H9 (cell line): ENCODE data around the gene CERS5. TPM values are rescaled to one million over a fixed set of nuclear protein-coding genes. Genes with fewer than 3 reads are reported as not detected.
A peak's percentile ranks its signal among the peaks of the same experiment; 100 is the strongest.

ENCODE experiments used
- DNase-seq: peaks from one replicate; pipeline ENCODE4 v3.0.0-alpha.2; 2017
- H2AFZ ChIP-seq: one replicate; pipeline ENCODE4 v1.6.1; 2013; ENCODE audit warnings: mild to moderate bottlenecking, low read length, control low read depth, moderate library complexity
- H2AK5ac ChIP-seq: 2 replicates; pipeline ENCODE4 v1.6.1; 2013; ENCODE audit warnings: low read length, control low read depth, mixed read lengths; ENCODE audit not compliant: insufficient read length
- H2BK120ac ChIP-seq: one replicate; pipeline ENCODE4 v1.6.1; 2013; ENCODE audit warnings: low read depth, mild to moderate bottlenecking, low read length, control low read depth, inconsistent platforms; ENCODE audit not compliant: poor library complexity, severe bottlenecking
- H2BK12ac ChIP-seq: 2 replicates; pipeline ENCODE4 v1.6.1; 2013; ENCODE audit warnings: low read length, control low read depth, mixed read lengths, low read depth; ENCODE audit not compliant: insufficient read length
- H2BK15ac ChIP-seq: 2 replicates; pipeline ENCODE4 v1.6.1; 2013; ENCODE audit warnings: low read depth, low read length, control low read depth
- H2BK20ac ChIP-seq: one replicate; pipeline ENCODE4 v1.6.1; 2013; ENCODE audit warnings: low read depth, mild to moderate bottlenecking, low read length, control low read depth, inconsistent platforms; ENCODE audit not compliant: poor library complexity, severe bottlenecking
- H2BK5ac ChIP-seq: 2 replicates; pipeline ENCODE4 v1.6.1; 2013; ENCODE audit warnings: low read length, control low read depth, mixed read lengths; ENCODE audit not compliant: insufficient read length
- H3K14ac ChIP-seq: 2 replicates; pipeline ENCODE4 v1.6.1; 2013; ENCODE audit warnings: low read length, control low read depth; ENCODE audit not compliant: insufficient read depth
- H3K18ac ChIP-seq: 2 replicates; pipeline ENCODE4 v1.6.1; 2013; ENCODE audit warnings: low read depth, mild to moderate bottlenecking, mixed read lengths, low read length, control low read depth; ENCODE audit not compliant: insufficient read length
- H3K23ac ChIP-seq: 2 replicates; pipeline ENCODE4 v1.6.1; 2013; ENCODE audit warnings: low read length, control low read depth, mixed read lengths, low read depth; ENCODE audit not compliant: insufficient read length
- H3K23me2 ChIP-seq: 2 replicates; pipeline ENCODE4 v1.6.1; 2013; ENCODE audit warnings: low read depth, mild to moderate bottlenecking, mixed read lengths, low read length, control low read depth; ENCODE audit not compliant: insufficient read length, poor library complexity, severe bottlenecking
- H3K27ac ChIP-seq: 2 replicates; pipeline ENCODE4 v1.5.1; 2013; ENCODE audit warnings: low read length, control low read depth, mixed read lengths, low read depth; ENCODE audit not compliant: insufficient read length
- H3K27me3 ChIP-seq: 2 replicates; pipeline ENCODE4 v1.6.1; 2013; ENCODE audit warnings: low read length, control low read depth, inconsistent platforms; ENCODE audit not compliant: insufficient read depth
- H3K4ac ChIP-seq: 2 replicates; pipeline ENCODE4 v1.6.1; 2013; ENCODE audit warnings: low read depth, mild to moderate bottlenecking, control low read depth, inconsistent platforms, low read length, moderate library complexity
- H3K4me1 ChIP-seq: 2 replicates; pipeline ENCODE4 v1.6.1; 2013; ENCODE audit warnings: low read length, control low read depth, inconsistent platforms; ENCODE audit not compliant: insufficient read depth
- H3K4me2 ChIP-seq: 2 replicates; pipeline ENCODE4 v1.6.1; 2013; ENCODE audit warnings: low read length, control low read depth, mixed read lengths; ENCODE audit not compliant: insufficient read length, insufficient read depth
- H3K56ac ChIP-seq: 2 replicates; pipeline ENCODE4 v1.6.1; 2013; ENCODE audit warnings: low read depth, mild to moderate bottlenecking, mixed read lengths, low read length, control low read depth; ENCODE audit not compliant: insufficient read length
- H3K79me1 ChIP-seq: 2 replicates; pipeline ENCODE4 v1.6.1; 2013; ENCODE audit warnings: low read depth, mild to moderate bottlenecking, moderate library complexity, low read length, control low read depth, inconsistent platforms; ENCODE audit not compliant: insufficient read depth, poor library complexity, severe bottlenecking
- H3K79me2 ChIP-seq: 2 replicates; pipeline ENCODE4 v1.6.1; 2013; ENCODE audit warnings: low read length, control low read depth, inconsistent platforms; ENCODE audit not compliant: insufficient read depth
- H3K9ac ChIP-seq: 2 replicates; pipeline ENCODE4 v1.6.1; 2013; ENCODE audit warnings: low read length, control low read depth, mixed read lengths; ENCODE audit not compliant: insufficient read length; ENCODE audit errors: extremely low read depth
- H3K9me3 ChIP-seq: one replicate; pipeline ENCODE4 v1.6.1; 2013; ENCODE audit warnings: low read depth, low read length, inconsistent platforms; ENCODE audit not compliant: control insufficient read depth
- H3T11ph ChIP-seq: one replicate; pipeline ENCODE4 v1.6.1; 2013; ENCODE audit warnings: mild to moderate bottlenecking, low read length, control low read depth, inconsistent platforms
- H4K20me1 ChIP-seq: one replicate; pipeline ENCODE4 v1.6.1; 2013; ENCODE audit not compliant: control insufficient read depth, insufficient read length, insufficient read depth
- H4K5ac ChIP-seq: 2 replicates; pipeline ENCODE4 v1.6.1; 2013; ENCODE audit warnings: low read depth, mild to moderate bottlenecking, mixed read lengths, low read length, control low read depth; ENCODE audit not compliant: insufficient read length
- H4K8ac ChIP-seq: replicated peaks from 2 replicates; pipeline ENCODE4 v1.6.1; 2013; ENCODE audit warnings: low read length, control low read depth, mixed read lengths, low read depth; ENCODE audit not compliant: insufficient read length
- H4K91ac ChIP-seq: 2 replicates; pipeline ENCODE4 v1.6.1; 2013; ENCODE audit warnings: low read depth, mild to moderate bottlenecking, moderate library complexity, mixed read lengths, low read length, control low read depth; ENCODE audit not compliant: insufficient read length
- H3K27ac Mint-ChIP-seq, 3 experiments: 2 replicates in 2 of 3; 3 replicates in 1 of 3; pipeline ENCODE4 v1.8.0; 2020 to 2021; ENCODE audit warnings: mixed read lengths in 3 of 3, mild to moderate bottlenecking in 1 of 3, moderate library complexity in 1 of 3
- H3K27me3 Mint-ChIP-seq: 2 replicates; pipeline ENCODE4 v1.8.0; 2021; ENCODE audit warnings: low read depth, mild to moderate bottlenecking, moderate library complexity, mixed read lengths
- H3K36me3 Mint-ChIP-seq, 3 experiments: 2 replicates in 2 of 3; 3 replicates in 1 of 3; pipeline ENCODE4 v1.8.0; 2020 to 2021; ENCODE audit warnings: low read depth in 3 of 3, mixed read lengths in 3 of 3; ENCODE audit not compliant: insufficient read depth in 1 of 3
- H3K4me1 Mint-ChIP-seq, 2 experiments: 2 replicates each; pipeline ENCODE4 v1.8.0; 2020; ENCODE audit warnings: mixed read lengths in 2 of 2
- H3K4me3 Mint-ChIP-seq, 2 experiments: 2 replicates in 1 of 2; 3 replicates in 1 of 2; pipeline ENCODE4 v1.8.0; 2020 to 2021; ENCODE audit warnings: mild to moderate bottlenecking in 2 of 2, mixed read lengths in 2 of 2, moderate library complexity in 1 of 2
- H3K9me3 Mint-ChIP-seq, 2 experiments: 2 replicates in 1 of 2; 3 replicates in 1 of 2; pipeline ENCODE4 v1.8.0; 2020; ENCODE audit warnings: mild to moderate bottlenecking in 2 of 2, mixed read lengths in 2 of 2, moderate library complexity in 1 of 2
- WGBS: extraction: QIAGEN DNeasy Blood & Tissue Kit; methylation state at CpG from one replicate; pipeline ENCODE4 v1.1.7; 2013; ENCODE audit warnings: missing lambda C conversion rate, low lambda C conversion rate, mixed read lengths; ENCODE audit not compliant: insufficient read length; ENCODE audit errors: extremely low coverage; 5-methylcytosine and 5-hydroxymethylcytosine counted together
- total RNA-seq: library from RNA; stranded (reverse); gene quantifications from 2 replicates; pipeline ENCODE4 v1.2.1, GENCODE V29; 2021
- TF ChIP-seq, protein P1 (sequence below): fragments of 200-600 bp; sonication (generic); conservative IDR thresholded peaks from 3 replicates; pipeline ENCODE4 v1.8.0; 2021; ENCODE audit warnings: antibody characterized with exemption, mild to moderate bottlenecking

Gene CERS5
- total RNA-seq, 1 experiment from 2014 or later = 68.8 TPM

DNA sequence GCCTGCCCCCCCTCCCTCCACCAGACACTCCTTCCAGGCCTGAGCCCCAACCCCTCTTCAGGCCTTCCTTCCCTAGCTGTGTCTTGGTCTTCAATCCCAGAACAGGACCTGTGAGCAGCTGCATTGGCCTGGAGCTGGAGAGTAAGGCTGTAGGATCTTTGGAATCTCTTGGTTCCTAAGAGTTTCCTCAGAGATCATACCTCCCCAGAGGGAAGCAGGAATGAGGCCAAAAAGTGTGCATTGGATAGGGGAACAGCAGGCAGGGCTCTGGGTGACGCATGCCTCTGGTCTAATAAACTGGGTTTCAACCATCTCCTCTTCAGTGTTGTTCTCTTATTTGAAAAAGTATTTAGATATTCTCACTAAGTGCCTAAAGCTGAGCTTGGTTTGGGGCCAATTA lies 83.9 kb downstream of the CERS5 start:
- Mint-ChIP-seq H3K27ac (peak overlapping the region in 2 of 3 experiments; percentile 24 to 71; a peak in 4 of 7 replicates), H3K27me3 (peaks cover 20% of the 10 kb centered on the region), H3K4me1 (peaks cover 11 to 23% of the 10 kb centered on the region in 2 experiments), H3K4me3 (peak overlapping the region; percentile 46 to 70), H3K36me3 (peaks cover 20 to 26% (median 22%) of the 10 kb centered on the region in 3 experiments), H3K9me3 (no peaks in the 10 kb centered on the region)
- no peak overlapping the region for H3K4me2 ChIP-seq
- H4K20me1 ChIP-seq = no peaks in the 10 kb centered on the region
- no peaks in the 10 kb centered on the region for H3K79me2 ChIP-seq
- H2BK12ac ChIP-seq = no peak overlapping the region
- H3K9me3 ChIP-seq = no peaks in the 10 kb centered on the region
- H3K4me1 ChIP-seq = no peaks in the 10 kb centered on the region
- H3K18ac ChIP-seq = no peak overlapping the region
- H3K27ac ChIP-seq = no peak overlapping the region
- no peak overlapping the region for H2BK15ac ChIP-seq
- TF ChIP-seq, protein P1, sequence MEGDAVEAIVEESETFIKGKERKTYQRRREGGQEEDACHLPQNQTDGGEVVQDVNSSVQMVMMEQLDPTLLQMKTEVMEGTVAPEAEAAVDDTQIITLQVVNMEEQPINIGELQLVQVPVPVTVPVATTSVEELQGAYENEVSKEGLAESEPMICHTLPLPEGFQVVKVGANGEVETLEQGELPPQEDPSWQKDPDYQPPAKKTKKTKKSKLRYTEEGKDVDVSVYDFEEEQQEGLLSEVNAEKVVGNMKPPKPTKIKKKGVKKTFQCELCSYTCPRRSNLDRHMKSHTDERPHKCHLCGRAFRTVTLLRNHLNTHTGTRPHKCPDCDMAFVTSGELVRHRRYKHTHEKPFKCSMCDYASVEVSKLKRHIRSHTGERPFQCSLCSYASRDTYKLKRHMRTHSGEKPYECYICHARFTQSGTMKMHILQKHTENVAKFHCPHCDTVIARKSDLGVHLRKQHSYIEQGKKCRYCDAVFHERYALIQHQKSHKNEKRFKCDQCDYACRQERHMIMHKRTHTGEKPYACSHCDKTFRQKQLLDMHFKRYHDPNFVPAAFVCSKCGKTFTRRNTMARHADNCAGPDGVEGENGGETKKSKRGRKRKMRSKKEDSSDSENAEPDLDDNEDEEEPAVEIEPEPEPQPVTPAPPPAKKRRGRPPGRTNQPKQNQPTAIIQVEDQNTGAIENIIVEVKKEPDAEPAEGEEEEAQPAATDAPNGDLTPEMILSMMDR = no peak
- H3K23me2 ChIP-seq = no peaks in the 10 kb centered on the region
- H2AFZ ChIP-seq = no peak overlapping the region
- no peak overlapping the region for H3K4ac ChIP-seq
- H4K8ac ChIP-seq = no peak overlapping the region
- no CpG with 5 or more reads among the region's 1 CpG for WGBS
- H3K27me3 ChIP-seq = no peaks in the 10 kb centered on the region
- no peak for DNase-seq
- H3K9ac ChIP-seq = no peak overlapping the region
- no peak overlapping the region for H4K5ac ChIP-seq
- no peak overlapping the region for H2AK5ac ChIP-seq
- no peak overlapping the region for H2BK5ac ChIP-seq
- H3T11ph ChIP-seq = no peak overlapping the region
- H2BK20ac ChIP-seq = no peak overlapping the region
- no peak overlapping the region for H2BK120ac ChIP-seq
- H3K56ac ChIP-seq = no peak overlapping the region
- H3K14ac ChIP-seq = no peak overlapping the region
- no peak overlapping the region for H4K91ac ChIP-seq
- no peaks in the 10 kb centered on the region for H3K79me1 ChIP-seq
- H3K23ac ChIP-seq = no peak overlapping the region
